GM23338 (cell line): ENCODE measurements around the gene WNT9A. TPM values are rescaled to one million over a fixed set of nuclear protein-coding genes. Genes with fewer than 3 reads are reported as not detected.

Experiments
- ATAC-seq: fragments of 200-7000 bp; cut with Tn5 transposase; 3 replicates; pipeline ENCODE4 v1.9.1; 2020
- DNase-seq: peaks from one replicate; pipeline ENCODE4 v3.0.0-alpha.2; 2015; ENCODE audit warnings: low spot score
- H2AFZ ChIP-seq: fragments of 200-600 bp; sonication (generic); 2 replicates; pipeline ENCODE4 v1.8.0; 2016; ENCODE audit warnings: antibody characterized with exemption, mild to moderate bottlenecking, moderate library complexity
- H3F3A ChIP-seq: fragments of 200-600 bp; sonication (generic); replicated peaks from 2 replicates; pipeline ENCODE4 v1.8.0; 2017; ENCODE audit warnings: antibody characterized with exemption, mixed run types, low read depth
- H3K27ac ChIP-seq: fragments of 200-600 bp; sonication (generic); 2 replicates; pipeline ENCODE4 v1.6.1; 2016; ENCODE audit warnings: low read depth
- H3K27me3 ChIP-seq: fragments of 200-600 bp; sonication (generic); 2 replicates; pipeline ENCODE4 v1.8.0; 2016; ENCODE audit warnings: mild to moderate bottlenecking, mixed run types, moderate library complexity; ENCODE audit not compliant: insufficient read depth
- H3K36me3 ChIP-seq: fragments of 200-600 bp; sonication (generic); 2 replicates; pipeline ENCODE4 v1.8.0; 2016; ENCODE audit warnings: mild to moderate bottlenecking; ENCODE audit not compliant: insufficient read depth
- H3K4me1 ChIP-seq: fragments of 200-600 bp; sonication (generic); 2 replicates; pipeline ENCODE4 v1.8.0; 2016; ENCODE audit warnings: mild to moderate bottlenecking, moderate library complexity; ENCODE audit not compliant: insufficient read depth
- H3K4me2 ChIP-seq: fragments of 200-600 bp; sonication (generic); 2 replicates; pipeline ENCODE4 v1.7.1; 2017; ENCODE audit warnings: mixed run types
- H3K4me3 ChIP-seq: fragments of 200-600 bp; sonication (generic); 2 replicates; pipeline ENCODE4 v1.6.1; 2016; ENCODE audit warnings: mixed run types
- H3K79me2 ChIP-seq: fragments of 200-600 bp; sonication (generic); replicated peaks from 2 replicates; pipeline ENCODE4 v1.8.0; 2017; ENCODE audit warnings: mild to moderate bottlenecking; ENCODE audit not compliant: insufficient read depth
- H3K9me2 ChIP-seq: fragments of 200-600 bp; sonication (generic); 2 replicates; pipeline ENCODE4 v1.8.0; 2017; ENCODE audit not compliant: insufficient read depth
- H4K20me1 ChIP-seq: fragments of 200-600 bp; sonication (generic); replicated peaks from 2 replicates; pipeline ENCODE4 v1.8.0; 2017; ENCODE audit warnings: mild to moderate bottlenecking; ENCODE audit not compliant: insufficient read depth
- H3K27ac Mint-ChIP-seq: 2 replicates; pipeline ENCODE4 v1.8.0; 2020; ENCODE audit warnings: inconsistent platforms, mild to moderate bottlenecking, moderate library complexity, mixed read lengths
- H3K27me3 Mint-ChIP-seq: 3 replicates; pipeline ENCODE4 v1.8.0; 2022; ENCODE audit warnings: low read depth, mild to moderate bottlenecking, moderate library complexity, mixed read lengths, inconsistent platforms; ENCODE audit not compliant: insufficient read depth, poor library complexity
- H3K36me3 Mint-ChIP-seq: 3 replicates; pipeline ENCODE4 v1.8.0; 2021; ENCODE audit warnings: low read depth, mild to moderate bottlenecking, inconsistent platforms, moderate library complexity, mixed read lengths
- H3K4me1 Mint-ChIP-seq: 3 replicates; pipeline ENCODE4 v1.8.0; 2020; ENCODE audit warnings: mild to moderate bottlenecking, inconsistent platforms, mixed read lengths
- H3K4me3 Mint-ChIP-seq: 3 replicates; pipeline ENCODE4 v1.8.0; 2021; ENCODE audit warnings: moderate library complexity, mild to moderate bottlenecking, inconsistent platforms, mixed read lengths
- H3K9me3 Mint-ChIP-seq: 3 replicates; pipeline ENCODE4 v1.8.0; 2020; ENCODE audit warnings: moderate library complexity, mild to moderate bottlenecking, inconsistent platforms, mixed read lengths
- CREB1 ChIP-seq: fragments of 250-450 bp; sonication (Bioruptor Pico); IDR thresholded peaks from 2 replicates; pipeline ENCODE4 v1.5.0; 2020; ENCODE audit warnings: low read depth, mild to moderate bottlenecking, moderate library complexity
- CTCF ChIP-seq, 2 experiments: fragments of 200-600 bp in 1 of 2; sonication (generic) in 1 of 2; conservative IDR thresholded peaks; 2 replicates each; pipeline versions ENCODE4 v1.5.1 to v1.6.1; 2016 to 2017; ENCODE audit warnings: antibody characterized with exemption in 2 of 2, low read depth in 2 of 2, mild to moderate bottlenecking in 2 of 2, moderate library complexity in 1 of 2
- ETS1 ChIP-seq: IDR thresholded peaks from 2 replicates; pipeline ENCODE4 v1.6.1; 2016; ENCODE audit warnings: antibody characterized with exemption
- EZH2 ChIP-seq: fragments of 200-600 bp; sonication (generic); IDR thresholded peaks from one replicate; pipeline ENCODE4 v1.8.0; 2017; ENCODE audit warnings: antibody characterized with exemption, mild to moderate bottlenecking, low read depth; ENCODE audit not compliant: unreplicated experiment
- EZH2phosphoT487 ChIP-seq: fragments of 200-600 bp; sonication (generic); IDR thresholded peaks from one replicate; pipeline ENCODE4 v1.8.1; 2018; ENCODE audit warnings: antibody characterized with exemption; ENCODE audit not compliant: unreplicated experiment
- JUNB ChIP-seq: IDR thresholded peaks from one replicate; pipeline ENCODE4 v1.6.1; 2016; ENCODE audit warnings: antibody characterized with exemption; ENCODE audit not compliant: unreplicated experiment
- NANOG ChIP-seq: IDR thresholded peaks from 2 replicates; pipeline ENCODE4 v1.6.1; 2016; ENCODE audit warnings: antibody characterized with exemption, borderline replicate concordance
- POLR2AphosphoS5 ChIP-seq: IDR thresholded peaks from 2 replicates; pipeline ENCODE4 v1.6.1; 2016; ENCODE audit warnings: antibody characterized with exemption, low read depth
- STAT1 ChIP-seq: IDR thresholded peaks from one replicate; pipeline ENCODE4 v1.6.1; 2016; ENCODE audit warnings: antibody characterized with exemption; ENCODE audit not compliant: unreplicated experiment
- ZNF114 ChIP-seq: fragments of 250-450 bp; sonication (Bioruptor Pico); IDR thresholded peaks from 2 replicates; pipeline ENCODE4 v1.5.0; 2020; ENCODE audit warnings: mild to moderate bottlenecking, moderate library complexity
- ZNF331 ChIP-seq: fragments of 250-450 bp; sonication (Bioruptor Pico); IDR thresholded peaks from 2 replicates; pipeline ENCODE4 v1.5.0; 2020; ENCODE audit warnings: low read depth, mild to moderate bottlenecking, moderate library complexity
- ZNF462 ChIP-seq: fragments of 250-450 bp; sonication (Bioruptor Pico); IDR thresholded peaks from 2 replicates; pipeline ENCODE4 v1.5.0; 2020; ENCODE audit warnings: mild to moderate bottlenecking, moderate library complexity
- polyA plus RNA-seq: library from polyadenylated mRNA; unstranded; fragments of >200 nt; fragmentation: Nextera tagmentation; extraction: Ambion mirVana; gene quantifications from 2 replicates; pipeline ENCODE4 v1.2.1, GENCODE V29; 2016
- total RNA-seq: library from RNA; depleted of rRNA; stranded (reverse); fragments of >200 nt; shearing (Covaris generic); gene quantifications from 2 replicates; pipeline ENCODE4 v1.2.3, GENCODE V29; 2014

Gene WNT9A
- total and polyA plus RNA-seq, 2 experiments from 2014 or later: 0.06 to 2.0 TPM

- TF ChIP-seq EZH2phosphoT487: no peak
- TF ChIP-seq CTCF (conservative IDR thresholded peaks at IDR 0.05; ENCODE audit: low read depth in 2 of 2): no peak
- no peak for TF ChIP-seq CREB1 (CRISPR knock-in tag)
- no peak for TF ChIP-seq EZH2
- TF ChIP-seq ZNF331: no peak
Observed at GRCh38 chr1:227890451-227891222, 57.1 kb downstream of the WNT9A start (continued).

- no peaks in the 10 kb centered on the region for H3K36me3 Mint-ChIP-seq
- H3K27ac Mint-ChIP-seq: no peak overlapping the region
- DNase-seq: no peak
- no peak for TF ChIP-seq STAT1
- no peak for TF ChIP-seq POLR2AphosphoS5
- no peak for TF ChIP-seq JUNB
- no peak for TF ChIP-seq EZH2
- no peak for TF ChIP-seq ZNF462 (CRISPR knock-in tag)
- TF ChIP-seq CREB1 (CRISPR knock-in tag): no peak
- TF ChIP-seq NANOG: no peak
- TF ChIP-seq ZNF114 (CRISPR knock-in tag): no peak
- no peak for TF ChIP-seq CTCF (conservative IDR thresholded peaks at IDR 0.05; ENCODE audit: low read depth in 2 of 2)
- no peak for TF ChIP-seq ETS1
- no peak for TF ChIP-seq EZH2phosphoT487
- no peak for TF ChIP-seq ZNF331
Observed at GRCh38 chr1:227889863-227890405, 57.8 kb downstream of the WNT9A start.

More at GRCh38 chr1:227889863-227890405, 57.8 kb downstream of the WNT9A start:
- Histone ChIP-seq H3K4me3 (no peak overlapping the region), H3K9me2 (no peaks in the 10 kb centered on the region), H2AFZ (no peak overlapping the region), H3F3A (no peaks in the 10 kb centered on the region), H3K27ac (no peak overlapping the region), H3K27me3 (no peaks in the 10 kb centered on the region), H4K20me1 (no peaks in the 10 kb centered on the region), H3K36me3 (no peaks in the 10 kb centered on the region), H3K4me1 (peaks cover 10% of the 10 kb centered on the region; the same call in 1 of the 2 replicates), H3K79me2 (no peaks in the 10 kb centered on the region), H3K4me2 (no peak overlapping the region)
- no peak for ATAC-seq
- no peaks in the 10 kb centered on the region for H3K9me3 Mint-ChIP-seq
- H3K4me3 Mint-ChIP-seq: no peak overlapping the region
- peaks cover 13% of the 10 kb centered on the region for H3K27me3 Mint-ChIP-seq
- H3K4me1 Mint-ChIP-seq: peaks cover 18% of the 10 kb centered on the region
